Measurements from ENCODE around the gene VIT. TPM values are rescaled to one million over a fixed set of nuclear protein-coding genes. Genes with fewer than 3 reads are reported as not detected.

The VIT gene
- total RNA-seq, 2 donors from 2014 or later: 2.0 to 10.7 TPM

DNA sequence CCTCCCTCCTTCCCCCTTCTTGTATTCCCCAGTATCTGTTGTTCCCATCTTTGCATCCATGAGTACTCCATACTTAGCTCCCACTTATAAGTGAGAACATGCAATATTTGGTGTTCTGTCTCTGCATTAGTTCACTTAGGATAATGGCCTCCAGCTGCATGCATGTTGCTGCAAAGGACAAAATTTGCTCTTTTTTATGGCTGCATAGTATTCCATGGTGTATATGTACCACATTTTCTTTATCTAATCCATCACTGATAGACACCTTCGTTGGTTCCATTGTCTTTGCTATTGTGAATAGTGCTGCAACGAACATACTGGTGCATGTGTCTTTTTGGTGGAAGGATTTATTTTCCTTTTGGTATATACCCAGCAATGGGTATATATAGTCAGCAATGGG, 47.4 kb downstream of the VIT start:
- Histone ChIP-seq H3K27me3 (replicated peaks; ENCODE audit: insufficient read depth) (no peaks in the 10 kb centered on the region), H3K27ac (no peak overlapping the region), H3K4me3 (no peak overlapping the region), H3K9me3 (no peaks in the 10 kb centered on the region), H3K36me3 (no peaks in the 10 kb centered on the region), H3K4me1 (replicated peaks) (no peaks in the 10 kb centered on the region)
- no peak for DNase-seq (ENCODE audit: low spot score)
- TF ChIP-seq POLR2AphosphoS5 (IDR thresholded peaks at IDR 0.05) (no peak), POLR2A (IDR thresholded peaks at IDR 0.05) (no peak)
- TF ChIP-seq, protein P1, sequence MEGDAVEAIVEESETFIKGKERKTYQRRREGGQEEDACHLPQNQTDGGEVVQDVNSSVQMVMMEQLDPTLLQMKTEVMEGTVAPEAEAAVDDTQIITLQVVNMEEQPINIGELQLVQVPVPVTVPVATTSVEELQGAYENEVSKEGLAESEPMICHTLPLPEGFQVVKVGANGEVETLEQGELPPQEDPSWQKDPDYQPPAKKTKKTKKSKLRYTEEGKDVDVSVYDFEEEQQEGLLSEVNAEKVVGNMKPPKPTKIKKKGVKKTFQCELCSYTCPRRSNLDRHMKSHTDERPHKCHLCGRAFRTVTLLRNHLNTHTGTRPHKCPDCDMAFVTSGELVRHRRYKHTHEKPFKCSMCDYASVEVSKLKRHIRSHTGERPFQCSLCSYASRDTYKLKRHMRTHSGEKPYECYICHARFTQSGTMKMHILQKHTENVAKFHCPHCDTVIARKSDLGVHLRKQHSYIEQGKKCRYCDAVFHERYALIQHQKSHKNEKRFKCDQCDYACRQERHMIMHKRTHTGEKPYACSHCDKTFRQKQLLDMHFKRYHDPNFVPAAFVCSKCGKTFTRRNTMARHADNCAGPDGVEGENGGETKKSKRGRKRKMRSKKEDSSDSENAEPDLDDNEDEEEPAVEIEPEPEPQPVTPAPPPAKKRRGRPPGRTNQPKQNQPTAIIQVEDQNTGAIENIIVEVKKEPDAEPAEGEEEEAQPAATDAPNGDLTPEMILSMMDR (IDR thresholded peaks at IDR 0.05): no peak
- 94% methylated on average over 2 of the region's 2 CpGs for WGBS
- intact Hi-C loops (cut with DNase I): no loop called here

DNA sequence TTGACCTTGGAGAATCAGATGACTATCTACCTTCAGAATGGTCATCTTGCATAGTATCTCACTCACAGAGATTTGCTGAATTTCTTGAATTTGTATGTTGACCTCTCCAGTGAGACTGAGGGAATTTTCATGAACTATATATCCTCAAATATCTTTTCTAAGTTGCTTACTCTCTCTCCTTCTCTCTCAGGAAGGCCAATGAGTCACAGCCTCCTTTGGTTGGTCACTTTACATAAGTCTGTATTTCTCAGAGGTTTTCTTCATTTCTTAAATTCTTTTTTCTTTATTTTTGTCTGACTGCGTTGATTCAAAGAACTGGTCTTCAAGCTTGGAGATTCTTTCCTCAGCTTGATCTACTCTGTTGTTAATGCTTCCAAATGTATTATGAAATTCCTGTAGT, 51.7 kb downstream of the VIT start:
- H3K27ac ChIP-seq: no peak overlapping the region
- no peaks in the 10 kb centered on the region for H3K27me3 ChIP-seq (replicated peaks; ENCODE audit: insufficient read depth)
- intact Hi-C loops (cut with DNase I): no loop called here
- no peak overlapping the region for H3K4me3 ChIP-seq
- no peaks in the 10 kb centered on the region for H3K4me1 ChIP-seq (replicated peaks)
- no peaks in the 10 kb centered on the region for H3K36me3 ChIP-seq
- H3K9me3 ChIP-seq: no peaks in the 10 kb centered on the region
- DNase-seq (ENCODE audit: low spot score): no peak
- TF ChIP-seq POLR2AphosphoS5 (IDR thresholded peaks at IDR 0.05) (no peak), POLR2A (IDR thresholded peaks at IDR 0.05) (no peak)
- TF ChIP-seq, protein P1 (IDR thresholded peaks at IDR 0.05): no peak
- WGBS: 98% methylated on average over 1 of the region's 1 CpG

DNA sequence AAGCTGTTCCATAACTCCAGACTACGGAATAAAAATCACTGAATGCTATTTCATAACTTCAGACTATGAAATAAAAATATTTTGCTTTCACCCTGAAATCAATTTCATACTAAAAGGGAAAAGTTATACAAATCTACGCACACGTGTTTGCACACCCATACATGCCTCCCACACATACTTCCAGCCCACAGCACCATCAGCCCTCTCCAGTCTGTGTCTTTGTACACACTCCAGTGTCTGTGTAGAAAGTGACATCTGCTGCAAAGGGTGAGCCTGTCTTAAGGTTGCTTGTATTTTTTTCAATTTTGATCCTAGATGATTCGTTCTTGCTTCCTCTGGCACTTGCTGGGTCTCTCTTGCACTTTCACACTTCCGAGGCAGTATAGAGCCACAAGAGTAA, 53.6 kb downstream of the VIT start:
- TF ChIP-seq POLR2AphosphoS5 (IDR thresholded peaks at IDR 0.05) (no peak), POLR2A (IDR thresholded peaks at IDR 0.05) (no peak)
- TF ChIP-seq, protein P1 (IDR thresholded peaks at IDR 0.05): no peak
- no peak overlapping the region for H3K4me3 ChIP-seq
- no peaks in the 10 kb centered on the region for H3K27me3 ChIP-seq (replicated peaks; ENCODE audit: insufficient read depth)
- DNase-seq (ENCODE audit: low spot score): no peak
- H3K27ac ChIP-seq: no peak overlapping the region
- intact Hi-C loops (cut with DNase I): no loop called here
- WGBS: 89% methylated on average over 5 of the region's 5 CpGs
- H3K9me3 ChIP-seq: no peaks in the 10 kb centered on the region
- H3K36me3 ChIP-seq: no peaks in the 10 kb centered on the region
- H3K4me1 ChIP-seq (replicated peaks): no peaks in the 10 kb centered on the region

DNA sequence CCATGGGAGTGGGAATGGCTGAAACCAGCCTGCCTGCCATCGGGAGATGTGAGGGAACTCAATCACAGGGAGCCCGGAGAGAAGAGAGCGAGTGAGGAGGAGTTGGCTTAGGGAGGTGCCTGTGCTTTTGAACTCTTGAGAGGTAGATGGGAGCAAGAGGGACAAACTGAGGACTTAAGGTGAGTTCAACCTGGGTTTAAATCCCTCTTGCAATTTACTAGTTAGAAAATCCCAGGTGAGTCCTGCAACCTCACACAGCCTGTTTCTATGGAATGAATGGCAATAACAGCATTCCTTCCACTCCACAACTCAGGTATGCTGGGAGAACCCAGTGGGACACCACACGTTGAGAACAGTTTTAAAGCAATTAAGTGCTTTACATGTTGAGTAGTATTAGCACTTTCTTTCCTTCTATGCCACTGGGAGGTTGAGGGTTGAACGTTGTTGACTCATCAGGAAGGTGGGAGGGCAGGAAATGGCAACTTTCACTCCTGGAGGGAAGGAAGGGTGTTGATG, 57.3 kb downstream of the VIT start:
- TF ChIP-seq, protein P1 (IDR thresholded peaks at IDR 0.05): no peak
- TF ChIP-seq POLR2AphosphoS5 (IDR thresholded peaks at IDR 0.05) (no peak), POLR2A (IDR thresholded peaks at IDR 0.05) (no peak)
- DNase-seq (ENCODE audit: low spot score): no peak
- intact Hi-C loops (cut with DNase I): no loop called here
- WGBS: 56% methylated on average over 5 of the region's 5 CpGs
- no peaks in the 10 kb centered on the region for H3K9me3 ChIP-seq
- no peak overlapping the region for H3K27ac ChIP-seq
- H3K36me3 ChIP-seq: no peaks in the 10 kb centered on the region
- no peaks in the 10 kb centered on the region for H3K27me3 ChIP-seq (replicated peaks; ENCODE audit: insufficient read depth)
- H3K4me1 ChIP-seq (replicated peaks): no peaks in the 10 kb centered on the region
- no peak overlapping the region for H3K4me3 ChIP-seq

DNA sequence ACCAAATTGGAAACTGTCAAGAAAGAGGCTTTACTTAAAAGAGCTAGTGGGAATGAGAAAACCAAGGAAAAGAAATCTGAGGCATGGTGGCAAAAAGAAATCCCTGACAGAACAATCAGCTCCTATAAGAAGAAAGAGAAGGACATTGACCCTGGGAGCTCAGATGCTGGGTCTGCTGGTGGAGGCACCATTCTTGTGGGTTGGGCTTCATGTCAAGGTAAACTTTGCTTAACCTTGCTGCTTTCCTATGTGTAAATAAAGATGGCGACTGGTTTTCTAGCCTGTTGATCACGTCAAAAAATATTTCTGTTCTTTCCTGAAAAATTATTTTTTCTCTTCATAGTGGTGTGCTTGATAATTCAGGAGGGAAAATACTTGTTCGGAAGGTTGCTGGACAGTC, 58.1 kb downstream of the VIT start:
- Histone ChIP-seq H3K4me3 (no peak overlapping the region), H3K36me3 (no peaks in the 10 kb centered on the region), H3K27me3 (replicated peaks; ENCODE audit: insufficient read depth) (no peaks in the 10 kb centered on the region), H3K27ac (no peak overlapping the region), H3K4me1 (replicated peaks) (no peaks in the 10 kb centered on the region), H3K9me3 (no peaks in the 10 kb centered on the region)
- intact Hi-C loops (cut with DNase I): no loop called here
- WGBS: 60% methylated on average over 3 of the region's 3 CpGs
- DNase-seq (ENCODE audit: low spot score): no peak
- TF ChIP-seq POLR2A (IDR thresholded peaks at IDR 0.05) (no peak), POLR2AphosphoS5 (IDR thresholded peaks at IDR 0.05) (no peak)

Data from prostate gland (tissue), 2 donors.